Measurements from ENCODE around the gene STK16.
A peak's percentile ranks its signal among the peaks of the same experiment; 100 is the strongest.
"Not testable (repeated sequence)": the region's sequence is repeated elsewhere in the genome, so short reads cannot be mapped to it uniquely, and the experiment has no call there.

The STK16 gene

GRCh38 chr2:219272356-219272755 lies 27.1 kb downstream of the STK16 start:
- DNase-seq = no peak

- DNase-seq = no peak
Observed at GRCh38 chr2:219272995-219273394, 27.7 kb downstream of the STK16 start.

GRCh38 chr2:219273937-219274336 lies 28.7 kb downstream of the STK16 start:
- no peak for DNase-seq

GRCh38 chr2:219274361-219274921 lies 29.2 kb downstream of the STK16 start:
- no peak for DNase-seq

GRCh38 chr2:219277703-219278654 lies 32.7 kb downstream of the STK16 start:
- peak; percentile 81 for DNase-seq

GRCh38 chr2:219278655-219279150 lies 33.4 kb downstream of the STK16 start:
- DNase-seq = peak; percentile 23

GRCh38 chr2:219279151-219279915 lies 34.1 kb downstream of the STK16 start, which contains the start of gene DNAJB2:
TSS of gene DNAJB2 (plus strand) at chr2:219279366. CDS start at chr2:219279834, 468 bp downstream.
- DNase-seq = peak; percentile 99

- DNase-seq = no peak
Observed at GRCh38 chr2:219279916-219280516, 34.7 kb downstream of the STK16 start.

GRCh38 chr2:219280651-219281050 lies 35.4 kb downstream of the STK16 start:
- no peak for DNase-seq

- DNase-seq = no peak
Observed at GRCh38 chr2:219281588-219281987, 36.3 kb downstream of the STK16 start.

- no peak for DNase-seq
Observed at GRCh38 chr2:219282375-219282774, 37.1 kb downstream of the STK16 start.

GRCh38 chr2:219282943-219283581 lies 37.8 kb downstream of the STK16 start:
- no peak for DNase-seq

- DNase-seq = no peak
Observed at GRCh38 chr2:219284501-219285372, 39.5 kb downstream of the STK16 start.

- DNase-seq = no peak
Observed at GRCh38 chr2:219285373-219285735, 40.1 kb downstream of the STK16 start.

GRCh38 chr2:219285894-219286425 lies 40.7 kb downstream of the STK16 start:
- DNase-seq = no peak

GRCh38 chr2:219286436-219287115 lies 41.3 kb downstream of the STK16 start:
- DNase-seq = no peak

GRCh38 chr2:219287116-219287440 lies 41.8 kb downstream of the STK16 start:
- DNase-seq = not testable (repeated sequence)

- no peak for DNase-seq
Observed at GRCh38 chr2:219287580-219288265, 42.4 kb downstream of the STK16 start.

- DNase-seq = no peak
Observed at GRCh38 chr2:219289195-219289536, 43.9 kb downstream of the STK16 start.
